Ectodermal cell (in vitro differentiated cells): ENCODE results near the gene TH.
A peak's percentile ranks its signal among the peaks of the same experiment; 100 is the strongest.

Experiments used
- H3K27ac ChIP-seq: 2 replicates; pipeline ENCODE4 v1.7.0; 2013; ENCODE audit warnings: mild to moderate bottlenecking, low read depth, low read length; ENCODE audit not compliant: insufficient read depth, poor library complexity, severe bottlenecking
- H3K27me3 ChIP-seq: 2 replicates; pipeline ENCODE4 v1.7.0; 2013; ENCODE audit warnings: mild to moderate bottlenecking, low read length; ENCODE audit not compliant: insufficient read depth, control insufficient read depth, poor library complexity, severe bottlenecking
- H3K36me3 ChIP-seq: one replicate; pipeline ENCODE4 v1.7.0; 2013; ENCODE audit warnings: low read length; ENCODE audit not compliant: control insufficient read depth, insufficient read depth
- H3K4me1 ChIP-seq: one replicate; pipeline ENCODE4 v1.7.0; 2013; ENCODE audit warnings: low read length; ENCODE audit not compliant: control insufficient read depth, insufficient read depth
- H3K4me3 ChIP-seq: 2 replicates; pipeline ENCODE4 v1.7.0; 2013; ENCODE audit warnings: low read depth, low read length, control low read depth; ENCODE audit not compliant: insufficient read depth
- H3K9me3 ChIP-seq: 2 replicates; pipeline ENCODE4 v1.7.0; 2013; ENCODE audit warnings: mild to moderate bottlenecking, low read length, moderate library complexity; ENCODE audit not compliant: control insufficient read depth
- WGBS, 2 experiments: methylation state at CpG; one replicate each; pipeline ENCODE4 v1.1.7; 2013; ENCODE audit warnings: missing lambda C conversion rate in 2 of 2; 5-methylcytosine and 5-hydroxymethylcytosine counted together

TH gene

GRCh38 chr11:2214527-2215229, 43.1 kb upstream of the TH start:
- Histone ChIP-seq H3K9me3 (no peaks in the 10 kb centered on the region), H3K36me3 (no peaks in the 10 kb centered on the region), H3K4me3 (no peak overlapping the region), H3K27ac (no peak overlapping the region), H3K4me1 (peaks cover 18% of the 10 kb centered on the region), H3K27me3 (peaks cover 28% of the 10 kb centered on the region)
- 80 to 83% methylated on average over 28 of the region's 28 CpGs for WGBS, 2 experiments

- Histone ChIP-seq H3K4me1 (peaks cover 18% of the 10 kb centered on the region), H3K27ac (no peak overlapping the region), H3K9me3 (no peaks in the 10 kb centered on the region), H3K4me3 (no peak overlapping the region), H3K27me3 (peaks cover 28% of the 10 kb centered on the region), H3K36me3 (no peaks in the 10 kb centered on the region)
- 71% methylated on average over 10 to 11 of the region's 11 CpGs for WGBS, 2 experiments
Measured at GRCh38 chr11:2213890-2214526, 42.4 kb upstream of the TH start.

DNA sequence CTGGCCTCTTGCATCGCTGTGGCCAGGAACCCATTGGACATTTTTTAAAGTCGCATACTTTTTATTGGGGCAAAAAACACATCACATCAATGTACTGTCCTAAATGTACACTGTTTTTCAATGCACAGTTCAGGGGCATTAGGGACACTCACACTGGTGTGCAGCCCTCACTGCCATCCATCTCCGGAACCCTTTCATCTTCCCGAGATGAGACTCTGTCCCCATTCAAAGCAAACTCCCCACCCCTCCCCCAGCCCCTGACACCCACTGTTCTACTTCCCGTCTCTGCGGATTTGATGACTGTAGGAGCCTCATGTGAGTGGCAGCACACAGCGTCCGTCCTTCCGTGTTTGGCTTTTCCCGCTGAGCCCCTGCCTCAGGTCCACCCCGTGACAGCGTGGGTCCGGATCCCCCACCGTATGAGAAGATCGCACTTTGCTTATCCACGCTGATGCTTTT, 41.8 kb upstream of the TH start:
- H3K4me1 ChIP-seq = peaks cover 18% of the 10 kb centered on the region
- H3K27ac ChIP-seq = no peak overlapping the region
- no peaks in the 10 kb centered on the region for H3K36me3 ChIP-seq
- no peaks in the 10 kb centered on the region for H3K9me3 ChIP-seq
- H3K27me3 ChIP-seq = peaks cover 28% of the 10 kb centered on the region
- 15% methylated on average over 14 to 16 of the region's 16 CpGs for WGBS, 2 experiments
- H3K4me3 ChIP-seq = no peak overlapping the region

GRCh38 chr11:2212411-2213251, 41.0 kb upstream of the TH start:
- H3K27ac ChIP-seq = no peak overlapping the region
- H3K9me3 ChIP-seq = no peaks in the 10 kb centered on the region
- WGBS, 2 experiments = 91% methylated on average over 22 to 23 of the region's 23 CpGs
- no peak overlapping the region for H3K4me3 ChIP-seq
- H3K4me1 ChIP-seq = peaks cover 18% of the 10 kb centered on the region
- H3K36me3 ChIP-seq = no peaks in the 10 kb centered on the region
- H3K27me3 ChIP-seq = peaks cover 28% of the 10 kb centered on the region

DNA sequence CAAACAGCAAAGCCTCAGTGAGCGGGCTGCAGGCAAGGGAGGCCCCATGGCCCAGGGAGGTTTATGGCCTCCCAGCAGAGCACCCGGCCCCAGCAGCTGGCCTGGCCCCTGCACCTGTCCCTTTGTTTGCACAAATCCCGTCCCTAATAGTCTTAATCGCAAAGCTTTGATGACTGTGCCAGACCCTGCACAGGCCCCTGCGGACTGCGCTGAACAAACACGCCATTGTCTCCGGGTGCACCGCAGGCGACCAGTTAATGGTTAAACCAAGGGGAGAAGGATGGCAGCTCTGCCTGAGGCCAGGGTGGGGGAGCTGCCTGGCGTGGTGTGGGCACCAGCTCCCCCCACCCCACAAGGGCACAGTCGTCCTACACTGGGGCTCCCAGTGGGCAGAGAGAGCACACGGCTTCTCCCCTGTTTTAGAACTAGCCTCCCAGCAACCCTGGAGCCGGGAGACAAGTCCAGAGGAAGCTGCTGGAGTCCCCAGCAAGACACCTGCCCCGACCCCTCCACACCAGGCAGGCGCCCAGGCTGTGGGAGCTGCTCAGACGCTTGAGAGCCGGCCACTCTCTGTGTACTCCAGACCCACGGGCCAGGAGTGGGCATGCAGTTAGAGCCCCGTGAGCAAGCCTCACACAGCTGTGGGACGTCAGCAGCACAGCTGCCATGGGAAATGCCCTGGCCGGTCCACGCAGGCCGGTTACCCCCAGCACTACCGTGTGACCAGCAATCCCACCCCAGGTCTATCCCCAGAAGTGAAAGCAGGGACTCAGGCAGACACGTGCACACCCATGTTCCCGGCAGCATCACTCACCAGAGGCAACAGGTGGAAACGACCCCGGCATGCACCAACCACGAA, 39.7 kb upstream of the TH start:
- H3K27ac ChIP-seq = peak overlapping the region; percentile 26
- 85 to 88% methylated on average over 30 of the region's 30 CpGs for WGBS, 2 experiments

DNA sequence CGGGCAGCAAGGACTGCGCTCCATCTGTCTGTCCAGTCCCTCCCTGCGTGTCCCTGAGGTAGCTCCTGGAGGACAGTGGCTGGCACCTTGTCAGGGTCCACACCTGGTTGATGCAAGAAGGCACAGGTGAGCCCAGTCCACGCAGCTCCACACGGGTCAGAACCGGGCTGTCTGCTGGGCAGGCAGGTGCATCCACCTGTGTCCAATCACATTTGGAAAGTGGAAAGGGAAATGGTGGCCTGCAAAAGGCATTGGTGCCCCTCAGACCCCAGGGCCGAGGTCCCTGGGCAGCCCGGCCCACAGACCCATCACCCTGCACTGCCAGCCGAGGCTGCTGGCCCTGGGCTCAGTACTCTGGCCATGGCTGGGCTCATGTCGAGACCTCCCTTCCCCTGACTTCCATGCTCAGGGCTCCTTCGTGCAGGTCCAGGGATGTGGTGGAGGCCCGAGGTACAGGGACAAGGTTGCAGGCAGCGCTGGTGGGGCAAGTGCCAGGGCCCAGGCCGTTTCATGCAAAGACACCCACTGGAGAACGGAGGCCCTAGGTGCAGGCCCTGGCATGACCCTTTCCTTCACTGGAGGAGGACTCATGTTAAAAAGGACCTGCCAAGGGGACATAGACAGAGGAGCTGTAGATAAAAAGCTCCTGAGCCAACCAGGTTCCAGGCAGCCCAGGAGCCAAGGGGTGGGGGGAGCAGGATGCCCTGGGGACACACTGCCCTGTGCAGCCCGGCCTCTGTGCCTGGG, 38.9 kb upstream of the TH start:
- Histone ChIP-seq H3K27ac (no peak overlapping the region), H3K9me3 (no peaks in the 10 kb centered on the region), H3K4me3 (no peak overlapping the region), H3K4me1 (peaks cover 18% of the 10 kb centered on the region), H3K36me3 (no peaks in the 10 kb centered on the region), H3K27me3 (peaks cover 28% of the 10 kb centered on the region)
- WGBS, 2 experiments = 91 to 92% methylated on average over 16 of the region's 16 CpGs

More for the DNA sequence above, 39.7 kb upstream of the TH start:
- Histone ChIP-seq H3K36me3 (no peaks in the 10 kb centered on the region), H3K4me1 (peaks cover 18% of the 10 kb centered on the region), H3K27me3 (peaks cover 28% of the 10 kb centered on the region), H3K4me3 (no peak overlapping the region), H3K9me3 (no peaks in the 10 kb centered on the region)

- peaks cover 18% of the 10 kb centered on the region for H3K4me1 ChIP-seq
- no peak overlapping the region for H3K27ac ChIP-seq
- no peaks in the 10 kb centered on the region for H3K36me3 ChIP-seq
- H3K4me3 ChIP-seq = no peak overlapping the region
- peaks cover 25% of the 10 kb centered on the region for H3K27me3 ChIP-seq
- WGBS, 2 experiments = 88 to 91% methylated on average over 12 of the region's 12 CpGs
- no peaks in the 10 kb centered on the region for H3K9me3 ChIP-seq
Measured at GRCh38 chr11:2209900-2210321, 38.3 kb upstream of the TH start.

GRCh38 chr11:2209370-2209801, 37.8 kb upstream of the TH start:
- no peak overlapping the region for H3K4me3 ChIP-seq
- H3K36me3 ChIP-seq = no peaks in the 10 kb centered on the region
- H3K9me3 ChIP-seq = no peaks in the 10 kb centered on the region
- H3K27ac ChIP-seq = no peak overlapping the region
- H3K27me3 ChIP-seq = peaks cover 20% of the 10 kb centered on the region
- WGBS, 2 experiments = 94% methylated on average over 11 of the region's 11 CpGs
- H3K4me1 ChIP-seq = peaks cover 18% of the 10 kb centered on the region

DNA sequence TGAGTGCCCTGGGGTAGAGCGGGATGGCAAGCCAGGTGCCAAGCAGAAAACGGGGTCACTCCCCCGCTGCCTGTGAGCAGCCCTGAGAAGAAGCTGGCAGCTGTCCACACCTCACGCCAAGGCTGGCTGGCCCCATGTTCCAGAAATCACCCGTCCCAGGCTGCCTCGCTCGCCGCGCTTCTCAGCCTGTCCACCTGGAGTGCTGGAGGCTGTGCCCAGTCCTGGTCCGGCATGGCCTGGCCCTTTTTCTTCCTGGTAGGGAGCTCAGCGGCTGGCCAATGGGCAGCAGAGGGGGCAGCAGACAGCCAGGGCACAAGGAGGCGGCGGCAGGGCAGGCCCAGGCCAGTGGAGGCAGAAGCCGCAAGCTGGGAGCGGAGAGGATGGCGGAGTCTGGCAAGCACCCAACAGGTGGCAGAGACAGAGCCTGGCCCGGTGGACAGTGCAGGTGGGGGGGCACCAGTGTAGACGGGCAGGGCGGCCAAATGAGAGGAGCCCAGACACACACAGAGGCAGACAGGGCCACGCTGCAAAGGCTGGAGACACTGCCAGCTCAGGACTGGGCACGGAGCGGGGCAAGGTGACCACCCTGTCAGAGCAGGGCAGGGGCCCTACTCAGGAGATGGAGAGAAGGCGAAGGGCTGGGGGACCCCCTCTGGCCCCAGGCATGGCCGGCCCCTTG, 37.2 kb upstream of the TH start:
- whole genome bisulfite sequencing, 2 experiments = 92% methylated on average over 24 of the region's 24 CpGs
- no peak overlapping the region for H3K4me3 ChIP-seq
- no peak overlapping the region for H3K27ac ChIP-seq
- no peaks in the 10 kb centered on the region for H3K9me3 ChIP-seq
- no peaks in the 10 kb centered on the region for H3K36me3 ChIP-seq
- H3K4me1 ChIP-seq = peaks cover 16% of the 10 kb centered on the region
- H3K27me3 ChIP-seq = peaks cover 14% of the 10 kb centered on the region
